Ovary (tissue), 9 donors: ENCODE measurements around the gene ELFN1. TPM values are rescaled to one million over a fixed set of nuclear protein-coding genes. Genes with fewer than 3 reads are reported as not detected.

Experiments
- DNase-seq, 5 donors: peaks; one replicate each; pipeline ENCODE4 v3.0.0-alpha.2; 2019 to 2020
- H3K27ac ChIP-seq, 2 donors: fragments of 200-600 bp; one replicate each; pipeline versions ENCODE4 v1.5.1 to v1.8.0; 2019 to 2022
- H3K27me3 ChIP-seq: fragments of 200-600 bp; one replicate; pipeline ENCODE4 v1.8.0; 2022
- H3K36me3 ChIP-seq: fragments of 200-600 bp; sonication (generic); one replicate; pipeline ENCODE4 v1.5.1; 2019
- H3K4me1 ChIP-seq: one replicate; pipeline ENCODE4 v1.8.1; 2013; ENCODE audit warnings: mild to moderate bottlenecking, moderate library complexity; ENCODE audit not compliant: insufficient read depth
- H3K4me3 ChIP-seq: fragments of 200-600 bp; sonication (generic); one replicate; pipeline ENCODE4 v1.5.1; 2017
- H3K9me3 ChIP-seq, 2 donors: fragments of 200-600 bp in 1 of 2; sonication (generic) in 1 of 2; one replicate each; pipeline versions ENCODE4 v1.5.1 to v1.8.1; 2013 to 2019; ENCODE audit warnings: mild to moderate bottlenecking in 1 of 2, moderate library complexity in 1 of 2
- EP300 ChIP-seq: sonication (generic); formaldehyde crosslinking; IDR thresholded peaks from one replicate; pipeline ENCODE4 v1.6.1; 2017; ENCODE audit warnings: antibody characterized with exemption
- POLR2A ChIP-seq: fragments of 450-650 bp; IDR thresholded peaks from one replicate; pipeline ENCODE4 v1.6.1; 2017; ENCODE audit warnings: antibody characterized with exemption, mild to moderate bottlenecking, moderate library complexity
- WGBS, 3 donors: extraction: QIAGEN DNeasy Blood & Tissue Kit in 1 of 3; methylation state at CpG; one replicate each; pipeline versions ENCODE4 v1.1.5 to v1.1.7; 2013 to 2017; 5-methylcytosine and 5-hydroxymethylcytosine counted together
- intact Hi-C, 4 donors: fragments of 100-400 bp; cut with DNase I; formaldehyde crosslinking; loops; one replicate each; pipeline versions ENCODE4 v1.11.0 to v1.15.1; 2022 to 2023
- polyA plus RNA-seq, 2 donors: library from polyadenylated mRNA; stranded (reverse); fragments of 200-250 nt in 1 of 2; fragments of 350-450 nt in 1 of 2; fragmentation: Illumina TruSeq in 1 of 2; extraction: RNeasy Lipid Tissue Mini Kit (QIAGEN cat#74804) in 1 of 2; gene quantifications; one replicate each; pipeline ENCODE4 v1.2.3, GENCODE V29; 2013 to 2014
- total RNA-seq, 7 donors: library from RNA; depleted of rRNA in 2 of 7; stranded (reverse); fragments of >200 nt in 2 of 7; fragmentation: NEBNext Ultra II Directional in 3 of 7; extraction: Animal tissue kit (Norgen Biotek cat#: 25700) in 3 of 7; gene quantifications; one replicate each; pipeline versions ENCODE4 v1.1.0 to v1.2.4, GENCODE V29; 2016 to 2023
- TF ChIP-seq, protein P1 (sequence below), 3 donors: fragments of 450-650 bp in 2 of 3; fragments of 200-600 bp in 1 of 3; IDR thresholded peaks; one replicate each; pipeline versions ENCODE4 v1.5.1 to v1.8.0; 2016 to 2022; ENCODE audit warnings: antibody characterized with exemption in 3 of 3, mild to moderate bottlenecking in 1 of 3
- donor health status: DM: no; HTN: no; CAD: no; lungs with moderate emphysema.
- donor health status: DM: no; HTN: no; CAD: no.
- donor health status: Bipolar disorder and iron deficiency.
- donor health status: DM: yes; HTN: yes; CAD: no.
- donor health status: DM: no; HTN: no; CAD: no.
- donor health status: DM: yes; HTN: yes; CAD: no.

The ELFN1 gene
- total and polyA plus RNA-seq, 9 donors, result 0.05 to 1.5 (median 0.60) TPM

DNA sequence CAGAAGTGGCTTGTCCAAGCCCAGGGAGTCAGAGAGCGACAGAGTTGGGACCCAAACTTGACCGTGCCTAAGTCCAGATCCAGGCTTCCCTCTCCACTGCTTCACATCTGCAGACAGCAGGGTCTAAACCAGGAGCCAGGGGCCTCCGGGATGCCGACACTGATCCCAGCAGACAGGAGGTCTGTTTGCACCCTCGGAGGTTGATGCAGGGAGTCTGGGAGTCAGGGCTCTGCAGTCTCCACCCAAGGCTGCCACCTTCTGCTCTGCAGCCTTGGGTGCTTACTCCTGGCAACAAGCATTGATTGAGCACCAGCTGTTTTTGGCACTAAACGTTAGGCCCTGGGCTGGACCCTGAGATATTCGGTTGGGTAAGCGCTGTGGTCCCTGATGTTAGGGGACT lies 21.0 kb downstream of the ELFN1 start:
- H3K27me3 ChIP-seq, result no peaks in the 10 kb centered on the region
- H3K27ac ChIP-seq, result no peak overlapping the region
- intact Hi-C loops, result no loop called here
- DNase-seq, result peak in 1 of 5 donors; percentile 4
- TF ChIP-seq EP300 (no peak), POLR2A (no peak)
- TF ChIP-seq, protein P1, sequence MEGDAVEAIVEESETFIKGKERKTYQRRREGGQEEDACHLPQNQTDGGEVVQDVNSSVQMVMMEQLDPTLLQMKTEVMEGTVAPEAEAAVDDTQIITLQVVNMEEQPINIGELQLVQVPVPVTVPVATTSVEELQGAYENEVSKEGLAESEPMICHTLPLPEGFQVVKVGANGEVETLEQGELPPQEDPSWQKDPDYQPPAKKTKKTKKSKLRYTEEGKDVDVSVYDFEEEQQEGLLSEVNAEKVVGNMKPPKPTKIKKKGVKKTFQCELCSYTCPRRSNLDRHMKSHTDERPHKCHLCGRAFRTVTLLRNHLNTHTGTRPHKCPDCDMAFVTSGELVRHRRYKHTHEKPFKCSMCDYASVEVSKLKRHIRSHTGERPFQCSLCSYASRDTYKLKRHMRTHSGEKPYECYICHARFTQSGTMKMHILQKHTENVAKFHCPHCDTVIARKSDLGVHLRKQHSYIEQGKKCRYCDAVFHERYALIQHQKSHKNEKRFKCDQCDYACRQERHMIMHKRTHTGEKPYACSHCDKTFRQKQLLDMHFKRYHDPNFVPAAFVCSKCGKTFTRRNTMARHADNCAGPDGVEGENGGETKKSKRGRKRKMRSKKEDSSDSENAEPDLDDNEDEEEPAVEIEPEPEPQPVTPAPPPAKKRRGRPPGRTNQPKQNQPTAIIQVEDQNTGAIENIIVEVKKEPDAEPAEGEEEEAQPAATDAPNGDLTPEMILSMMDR (IDR thresholded peaks at IDR 0.05), result no peak
- no peaks in the 10 kb centered on the region for H3K9me3 ChIP-seq
- no peaks in the 10 kb centered on the region for H3K4me1 ChIP-seq
- H3K4me3 ChIP-seq, result no peak overlapping the region
- WGBS, 3 donors, result 88 to 94% (median 89%) methylated on average over 8 of the region's 8 CpGs
- no peaks in the 10 kb centered on the region for H3K36me3 ChIP-seq

- H3K36me3 ChIP-seq, result no peaks in the 10 kb centered on the region
- no peak overlapping the region for H3K27ac ChIP-seq
- no peaks in the 10 kb centered on the region for H3K9me3 ChIP-seq
- no peaks in the 10 kb centered on the region for H3K4me1 ChIP-seq
- no peaks in the 10 kb centered on the region for H3K27me3 ChIP-seq
- WGBS, 3 donors, result 76 to 79% (median 76%) methylated on average over 27 of the region's 27 CpGs
- peak in 2 of 5 donors; percentile 3 to 14 for DNase-seq
- TF ChIP-seq EP300 (no peak), POLR2A (no peak)
- TF ChIP-seq, protein P1 (IDR thresholded peaks at IDR 0.05), result no peak
- H3K4me3 ChIP-seq, result no peak overlapping the region
- intact Hi-C loops, result no loop called here
Observed at GRCh38 chr7:1691601-1692514, 21.8 kb downstream of the ELFN1 start.

- Histone ChIP-seq H3K27ac (no peak overlapping the region), H3K4me1 (no peaks in the 10 kb centered on the region), H3K9me3 (no peaks in the 10 kb centered on the region), H3K4me3 (no peak overlapping the region), H3K27me3 (no peaks in the 10 kb centered on the region), H3K36me3 (no peaks in the 10 kb centered on the region)
- intact Hi-C loops, result no loop called here
- TF ChIP-seq, protein P1 (IDR thresholded peaks at IDR 0.05), result no peak
- TF ChIP-seq POLR2A (no peak), EP300 (no peak)
- peak in 2 of 5 donors; percentile 2 to 4 for DNase-seq
- 85 to 91% (median 86%) methylated on average over 27 of the region's 27 CpGs for WGBS, 3 donors
Observed at GRCh38 chr7:1692515-1693418, 22.7 kb downstream of the ELFN1 start.

GRCh38 chr7:1693419-1693990 lies 23.4 kb downstream of the ELFN1 start:
- 54 to 70% (median 66%) methylated on average over 20 to 25 of the region's 25 CpGs for WGBS, 3 donors
- no peaks in the 10 kb centered on the region for H3K36me3 ChIP-seq
- H3K4me1 ChIP-seq, result no peaks in the 10 kb centered on the region
- H3K27ac ChIP-seq, result no peak overlapping the region
- no peaks in the 10 kb centered on the region for H3K27me3 ChIP-seq
- H3K4me3 ChIP-seq, result no peak overlapping the region
- H3K9me3 ChIP-seq, result no peaks in the 10 kb centered on the region
- peak in 3 of 5 donors; percentile 5 to 12 (median 11) for DNase-seq
- TF ChIP-seq POLR2A (no peak), EP300 (no peak)
- TF ChIP-seq, protein P1 (IDR thresholded peaks at IDR 0.05), result no peak
- intact Hi-C loops, result no loop called here
